Gastroesophageal sphincter (tissue), 3 donors: ENCODE data around the gene PDF.

Source experiments
- EP300 ChIP-seq: sonication (generic); formaldehyde crosslinking; IDR thresholded peaks from one replicate; pipeline ENCODE4 v1.6.1; 2017; ENCODE audit warnings: antibody characterized with exemption, mild to moderate bottlenecking
- TF ChIP-seq, protein P1 (sequence below), 4 experiments: fragments of 200-600 bp in 2 of 4; fragments of 450-650 bp in 2 of 4; sonication (generic) in 1 of 4; IDR thresholded peaks; one replicate each; pipeline ENCODE4 v1.5.1; 2017 to 2019; ENCODE audit warnings: antibody characterized with exemption in 4 of 4, mild to moderate bottlenecking in 2 of 4, moderate library complexity in 2 of 4

GRCh38 chr16:69365901-69366300, 35.5 kb upstream of the PDF start:
- TF ChIP-seq, protein P1, sequence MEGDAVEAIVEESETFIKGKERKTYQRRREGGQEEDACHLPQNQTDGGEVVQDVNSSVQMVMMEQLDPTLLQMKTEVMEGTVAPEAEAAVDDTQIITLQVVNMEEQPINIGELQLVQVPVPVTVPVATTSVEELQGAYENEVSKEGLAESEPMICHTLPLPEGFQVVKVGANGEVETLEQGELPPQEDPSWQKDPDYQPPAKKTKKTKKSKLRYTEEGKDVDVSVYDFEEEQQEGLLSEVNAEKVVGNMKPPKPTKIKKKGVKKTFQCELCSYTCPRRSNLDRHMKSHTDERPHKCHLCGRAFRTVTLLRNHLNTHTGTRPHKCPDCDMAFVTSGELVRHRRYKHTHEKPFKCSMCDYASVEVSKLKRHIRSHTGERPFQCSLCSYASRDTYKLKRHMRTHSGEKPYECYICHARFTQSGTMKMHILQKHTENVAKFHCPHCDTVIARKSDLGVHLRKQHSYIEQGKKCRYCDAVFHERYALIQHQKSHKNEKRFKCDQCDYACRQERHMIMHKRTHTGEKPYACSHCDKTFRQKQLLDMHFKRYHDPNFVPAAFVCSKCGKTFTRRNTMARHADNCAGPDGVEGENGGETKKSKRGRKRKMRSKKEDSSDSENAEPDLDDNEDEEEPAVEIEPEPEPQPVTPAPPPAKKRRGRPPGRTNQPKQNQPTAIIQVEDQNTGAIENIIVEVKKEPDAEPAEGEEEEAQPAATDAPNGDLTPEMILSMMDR (IDR thresholded peaks at IDR 0.05), result no peak
- TF ChIP-seq EP300, result no peak
